ENCODE data around the gene MVB12A. TPM values are rescaled to one million over a fixed set of nuclear protein-coding genes. Genes with fewer than 3 reads are reported as not detected.

Gene MVB12A
- total and polyA plus RNA-seq, 10 of the 15 experiments (the other 5 are each of a cell fraction or from before 2014, with no cell fraction given), result 1.2 to 47.6 (median 26.3) TPM

- 0% methylated on average over 7 of the region's 7 CpGs for WGBS (ENCODE audit: insufficient coverage, insufficient replicate concordance, low lambda C conversion rate, missing lambda C conversion rate)
- Histone ChIP-seq H3K4me3 (peak overlapping the region; percentile 83), H3K27me3 (replicated peaks in 1 of 2; ENCODE audit: control insufficient read depth in 2 of 2, insufficient read depth in 2 of 2, low read length in 1 of 2) (no peaks in the 10 kb centered on the region), H3K27ac (ENCODE audit: control insufficient read depth, insufficient read depth) (peak overlapping the region; percentile 99), H4K20me1 (ENCODE audit: control insufficient read depth, insufficient read depth) (peaks cover 3% of the 10 kb centered on the region; the same call in 1 of the 2 replicates), H3K4me1 (ENCODE audit: control insufficient read depth, insufficient read depth, low read length) (peaks cover 6% of the 10 kb centered on the region), H2AFZ (ENCODE audit: control insufficient read depth, low read depth, low read length) (peak overlapping the region; percentile 66), H3K4me2 (ENCODE audit: control insufficient read depth, insufficient read depth) (peak overlapping the region; percentile 82), H3K9me3 (replicated peaks; ENCODE audit: control insufficient read depth, insufficient read depth, low read length) (no peaks in the 10 kb centered on the region), H3K36me3 (ENCODE audit: control insufficient read depth in 2 of 2, insufficient read depth in 2 of 2, low read length in 1 of 2) (peaks cover 11 to 21% of the 10 kb centered on the region in 2 experiments), H3K79me2 (ENCODE audit: control insufficient read depth, insufficient read depth, low read length) (peaks cover 74% of the 10 kb centered on the region), H3K9ac (ENCODE audit: control insufficient read depth, insufficient read depth, low read length) (peak overlapping the region; percentile 95)
- no peak for DNase-seq (ENCODE audit: low read depth, low spot score)
- intact Hi-C loops (cut with micrococcal nuclease; ENCODE audit: unreplicated experiment), result no loop called here
- ChIA-PET SMC1A (ENCODE audit: uncharacterized antibody, unreplicated experiment) (interaction anchor here (0.5 to 3.1 kb wide), 3 partner anchors 14 to 60 kb away, joined by 3 to 26 read pairs (median 7); partner anchors contain the start of gene MVB12A), POLR2A (interaction anchor here (0.7 to 3.6 kb wide), 10 partner anchors 12 to 328 kb away, joined by 3 to 46 read pairs (median 3); partner anchors contain the start of genes ABHD8, DDA1, MRPL34 and MVB12A), CTCF (interaction anchor here (0.5 to 1.6 kb wide), 7 partner anchors 15 to 735 kb away, joined by 3 to 7 read pairs (median 6); partner anchors contain the start of genes MVB12A and RPL18A), RAD21 (ENCODE audit: unreplicated experiment) (interaction anchor here (0.9 to 2.9 kb wide), 5 partner anchors 15 to 96 kb away, joined by 3 to 21 read pairs (median 4); partner anchors contain the start of genes DDA1 and MVB12A)
- no peak for FAIRE-seq
- ATAC-seq, result no peak; the same call in 2 of the 3 replicates
- in situ Hi-C loops (cut with MboI), result no loop called here
- BruUV-seq (replicated peaks), result TSS peak; percentile 85
- TF ChIP-seq KLF5 (IDR thresholded peaks at IDR 0.05; ENCODE audit: partially characterized antibody) (no peak), POU2F2 (IDR thresholded peaks at IDR 0.05; ENCODE audit: borderline replicate concordance, low read depth, low read length) (no peak), ZNF384 (IDR thresholded peaks at IDR 0.05; ENCODE audit: borderline replicate concordance, low read depth, low read length) (no peak), NR2C2 (IDR thresholded peaks at IDR 0.05; ENCODE audit: borderline replicate concordance, control insufficient read depth, insufficient read length, low read depth) (no peak), SIN3A (IDR thresholded peaks at IDR 0.05; ENCODE audit: low read depth, low read length) (no peak), MEF2A (IDR thresholded peaks at IDR 0.05; ENCODE audit: insufficient read depth, low read depth, low read length) (no peak), ATF2 (IDR thresholded peaks at IDR 0.05; ENCODE audit: low read length) (no peak), BCLAF1 (IDR thresholded peaks at IDR 0.05) (no peak), ZNF24 (IDR thresholded peaks at IDR 0.05) (no peak), SMAD1 (IDR thresholded peaks at IDR 0.05; ENCODE audit: low read depth, partially characterized antibody) (no peak), SRF (IDR thresholded peaks at IDR 0.05; ENCODE audit: low read depth in 2 of 2, low read length in 2 of 2) (no peak), SP1 (IDR thresholded peaks at IDR 0.05; ENCODE audit: low read depth, low read length) (no peak), IRF5 (IDR thresholded peaks at IDR 0.05; ENCODE audit: borderline replicate concordance) (no peak), MLLT1 (IDR thresholded peaks at IDR 0.05) (peak; percentile 95), RELA (IDR thresholded peaks at IDR 0.05; ENCODE audit: borderline replicate concordance, partially characterized antibody) (no peak), CHD1 (IDR thresholded peaks at IDR 0.05; ENCODE audit: low read depth, low read length) (no peak)
These were observed 15.1 kb upstream of the MVB12A start for GRCh38 chr19:17404621-17405249.
